Endodermal cell (in vitro differentiated cells): ENCODE measurements around the gene ATF7IP. TPM values are rescaled to one million over a fixed set of nuclear protein-coding genes. Genes with fewer than 3 reads are reported as not detected.
A peak's percentile ranks its signal among the peaks of the same experiment; 100 is the strongest.

Source experiments
- DNase-seq: peaks from one replicate; pipeline ENCODE4 v3.0.0-alpha.2; 2017
- H3K27ac ChIP-seq: 2 replicates; pipeline ENCODE4 v1.5.1; 2013; ENCODE audit warnings: mild to moderate bottlenecking, low read depth, low read length, moderate library complexity
- H3K27me3 ChIP-seq: 2 replicates; pipeline ENCODE4 v1.6.1; 2013; ENCODE audit warnings: mild to moderate bottlenecking, low read length, moderate library complexity; ENCODE audit not compliant: insufficient read depth, control insufficient read depth, poor library complexity, severe bottlenecking
- H3K36me3 ChIP-seq: 2 replicates; pipeline ENCODE4 v1.7.0; 2013; ENCODE audit warnings: mild to moderate bottlenecking, low read length, moderate library complexity; ENCODE audit not compliant: control insufficient read depth, insufficient read depth
- H3K4me1 ChIP-seq: one replicate; pipeline ENCODE4 v1.7.0; 2013; ENCODE audit warnings: low read length; ENCODE audit not compliant: control insufficient read depth, insufficient read depth
- H3K4me3 ChIP-seq: 2 replicates; pipeline ENCODE4 v1.5.1; 2013; ENCODE audit warnings: mild to moderate bottlenecking, low read length, moderate library complexity
- H3K9ac ChIP-seq: 2 replicates; pipeline ENCODE4 v1.6.1; 2013; ENCODE audit warnings: mild to moderate bottlenecking, low read length, moderate library complexity; ENCODE audit not compliant: poor library complexity, severe bottlenecking; ENCODE audit errors: extremely low read depth
- H3K9me3 ChIP-seq: 2 replicates; pipeline ENCODE4 v1.6.1; 2013; ENCODE audit warnings: mild to moderate bottlenecking, low read length, moderate library complexity; ENCODE audit not compliant: control insufficient read depth
- H3K27ac Mint-ChIP-seq: 2 replicates; pipeline ENCODE4 v1.8.0; 2020; ENCODE audit warnings: mixed read lengths
- H3K27me3 Mint-ChIP-seq: 2 replicates; pipeline ENCODE4 v1.8.0; 2021; ENCODE audit warnings: mild to moderate bottlenecking, mixed read lengths; ENCODE audit not compliant: insufficient read depth
- H3K36me3 Mint-ChIP-seq: 2 replicates; pipeline ENCODE4 v1.8.0; 2020; ENCODE audit warnings: low read depth, mixed read lengths
- H3K4me1 Mint-ChIP-seq: 2 replicates; pipeline ENCODE4 v1.8.0; 2020; ENCODE audit warnings: mixed read lengths
- H3K4me3 Mint-ChIP-seq: 2 replicates; pipeline ENCODE4 v1.8.0; 2020; ENCODE audit warnings: mild to moderate bottlenecking, moderate library complexity, mixed read lengths
- H3K9me3 Mint-ChIP-seq: 2 replicates; pipeline ENCODE4 v1.8.0; 2020; ENCODE audit warnings: mild to moderate bottlenecking, mixed read lengths
- WGBS, 2 experiments: methylation state at CpG; one replicate each; pipeline versions ENCODE4 v1.1.5 to v1.1.7; 2013; ENCODE audit warnings: missing lambda C conversion rate in 2 of 2, mixed read lengths in 1 of 2; ENCODE audit not compliant: insufficient coverage in 1 of 2, insufficient read length in 1 of 2; 5-methylcytosine and 5-hydroxymethylcytosine counted together
- total RNA-seq, 2 donors: library from RNA; stranded (reverse); fragmentation: NEBNext Ultra II Directional in 1 of 2; extraction: Animal tissue kit (Norgen Biotek cat#: 25700) in 1 of 2; gene quantifications; 2 replicates in 1 of 2; 3 replicates in 1 of 2; pipeline ENCODE4 v1.2.1, GENCODE V29; 2021
- TF ChIP-seq, protein P1 (sequence below): fragments of 200-600 bp; sonication (generic); conservative IDR thresholded peaks from 2 replicates; pipeline ENCODE4 v1.5.0; 2021; ENCODE audit warnings: antibody characterized with exemption, mild to moderate bottlenecking

Gene ATF7IP
- total RNA-seq, 2 donors from 2014 or later = 174 to 222 TPM

- peaks cover 7% of the 10 kb centered on the region for H3K9me3 ChIP-seq
- H3K27ac Mint-ChIP-seq = no peak overlapping the region
- H3K4me1 Mint-ChIP-seq = peaks cover 30% of the 10 kb centered on the region
- peak; percentile 49 for DNase-seq
- no peaks in the 10 kb centered on the region for H3K36me3 ChIP-seq
- H3K36me3 Mint-ChIP-seq = peaks cover 17% of the 10 kb centered on the region
- 95 to 97% methylated on average over 6 of the region's 7 CpGs for WGBS, 2 experiments
- H3K27me3 ChIP-seq = no peaks in the 10 kb centered on the region
- peaks cover 3% of the 10 kb centered on the region for H3K4me1 ChIP-seq
- peaks cover 12% of the 10 kb centered on the region for H3K9me3 Mint-ChIP-seq
- H3K27me3 Mint-ChIP-seq = no peaks in the 10 kb centered on the region
- TF ChIP-seq, protein P1, sequence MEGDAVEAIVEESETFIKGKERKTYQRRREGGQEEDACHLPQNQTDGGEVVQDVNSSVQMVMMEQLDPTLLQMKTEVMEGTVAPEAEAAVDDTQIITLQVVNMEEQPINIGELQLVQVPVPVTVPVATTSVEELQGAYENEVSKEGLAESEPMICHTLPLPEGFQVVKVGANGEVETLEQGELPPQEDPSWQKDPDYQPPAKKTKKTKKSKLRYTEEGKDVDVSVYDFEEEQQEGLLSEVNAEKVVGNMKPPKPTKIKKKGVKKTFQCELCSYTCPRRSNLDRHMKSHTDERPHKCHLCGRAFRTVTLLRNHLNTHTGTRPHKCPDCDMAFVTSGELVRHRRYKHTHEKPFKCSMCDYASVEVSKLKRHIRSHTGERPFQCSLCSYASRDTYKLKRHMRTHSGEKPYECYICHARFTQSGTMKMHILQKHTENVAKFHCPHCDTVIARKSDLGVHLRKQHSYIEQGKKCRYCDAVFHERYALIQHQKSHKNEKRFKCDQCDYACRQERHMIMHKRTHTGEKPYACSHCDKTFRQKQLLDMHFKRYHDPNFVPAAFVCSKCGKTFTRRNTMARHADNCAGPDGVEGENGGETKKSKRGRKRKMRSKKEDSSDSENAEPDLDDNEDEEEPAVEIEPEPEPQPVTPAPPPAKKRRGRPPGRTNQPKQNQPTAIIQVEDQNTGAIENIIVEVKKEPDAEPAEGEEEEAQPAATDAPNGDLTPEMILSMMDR = no peak
- H3K4me3 Mint-ChIP-seq = no peak overlapping the region
- H3K9ac ChIP-seq = no peak overlapping the region
- no peak overlapping the region for H3K4me3 ChIP-seq
- H3K27ac ChIP-seq = no peak overlapping the region
Observed at GRCh38 chr12:14369311-14369710, 3.8 kb downstream of the ATF7IP start.

DNA sequence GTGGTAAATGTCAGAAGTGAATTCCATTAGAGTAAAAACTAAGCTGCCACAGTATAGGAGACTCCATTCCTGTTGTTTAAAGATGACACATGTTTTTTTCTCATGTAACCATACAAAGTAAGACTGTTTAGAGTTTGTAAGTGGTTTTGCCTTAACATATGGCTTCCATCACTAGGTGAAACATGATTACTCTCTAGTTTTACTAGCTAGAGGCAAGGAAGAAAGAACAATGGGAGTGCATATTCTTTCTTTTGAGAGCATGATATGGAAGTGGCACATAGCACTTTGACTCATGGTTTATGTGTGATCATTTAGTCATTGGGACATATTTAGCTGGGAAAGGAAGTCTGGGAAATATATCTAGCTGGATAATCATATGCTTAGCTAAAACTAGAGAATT lies 7.7 kb downstream of the ATF7IP start:
- Mint-ChIP-seq H3K27ac (peak overlapping the region; percentile 52), H3K4me1 (peaks cover 27% of the 10 kb centered on the region), H3K9me3 (peaks cover 17% of the 10 kb centered on the region), H3K27me3 (no peaks in the 10 kb centered on the region), H3K4me3 (no peak overlapping the region), H3K36me3 (peaks cover 38% of the 10 kb centered on the region)
- TF ChIP-seq, protein P1 = no peak
- peaks cover 24% of the 10 kb centered on the region for H3K9me3 ChIP-seq
- no peaks in the 10 kb centered on the region for H3K27me3 ChIP-seq
- H3K36me3 ChIP-seq = peaks cover 15% of the 10 kb centered on the region
- no peak overlapping the region for H3K4me3 ChIP-seq
- DNase-seq = no peak
- H3K27ac ChIP-seq = no peak overlapping the region
- H3K4me1 ChIP-seq = peaks cover 3% of the 10 kb centered on the region
- H3K9ac ChIP-seq = no peak overlapping the region

GRCh38 chr12:14379508-14379907 lies 14.0 kb downstream of the ATF7IP start:
- Mint-ChIP-seq H3K9me3 (peaks cover 49% of the 10 kb centered on the region), H3K4me1 (peaks cover 27% of the 10 kb centered on the region)

More at GRCh38 chr12:14379508-14379907, 14.0 kb downstream of the ATF7IP start:
- H3K27me3 ChIP-seq = no peaks in the 10 kb centered on the region
- Mint-ChIP-seq H3K4me3 (no peak overlapping the region), H3K27me3 (no peaks in the 10 kb centered on the region), H3K36me3 (peaks cover 54% of the 10 kb centered on the region), H3K27ac (no peak overlapping the region)
- H3K9ac ChIP-seq = no peak overlapping the region
- H3K36me3 ChIP-seq = peaks cover 30% of the 10 kb centered on the region
- peaks cover 45% of the 10 kb centered on the region for H3K9me3 ChIP-seq
- TF ChIP-seq, protein P1 = no peak
- no peak overlapping the region for H3K27ac ChIP-seq
- peaks cover 2% of the 10 kb centered on the region for H3K4me1 ChIP-seq
- DNase-seq = no peak
- H3K4me3 ChIP-seq = peak overlapping the region; percentile 41
